Measurements from ENCODE around the gene KIAA0825.
"Not testable (repeated sequence)": the region's sequence is repeated elsewhere in the genome, so short reads cannot be mapped to it uniquely, and the experiment has no call there.

Gene KIAA0825

GRCh38 chr5:94360382-94361130, 257.8 kb downstream of the KIAA0825 start:
- DNase-seq: no peak

GRCh38 chr5:94359880-94360279, 258.5 kb downstream of the KIAA0825 start:
- no peak for DNase-seq

DNA sequence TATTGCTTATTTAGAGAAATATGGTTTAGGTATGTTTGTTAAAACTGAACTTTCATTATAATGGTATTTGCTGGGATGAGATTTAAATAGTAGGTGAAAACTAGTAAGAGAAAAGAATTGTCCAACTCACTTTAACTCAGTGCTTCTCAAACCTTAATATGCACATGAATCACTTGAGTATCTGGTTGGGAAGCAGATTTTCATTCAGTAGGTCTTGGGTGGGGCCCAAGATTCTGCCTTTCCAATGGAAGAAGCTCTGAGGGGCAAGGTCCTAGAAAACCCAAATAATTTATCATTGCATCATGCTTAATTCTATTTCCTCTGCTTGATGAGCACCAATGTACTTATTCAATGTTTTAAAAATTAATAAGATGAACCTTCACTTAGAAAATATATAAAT, 262.6 kb downstream of the KIAA0825 start:
- DNase-seq: no peak

- DNase-seq: not testable (repeated sequence)
These were observed 263.4 kb downstream of the KIAA0825 start for GRCh38 chr5:94354837-94355485.

DNA sequence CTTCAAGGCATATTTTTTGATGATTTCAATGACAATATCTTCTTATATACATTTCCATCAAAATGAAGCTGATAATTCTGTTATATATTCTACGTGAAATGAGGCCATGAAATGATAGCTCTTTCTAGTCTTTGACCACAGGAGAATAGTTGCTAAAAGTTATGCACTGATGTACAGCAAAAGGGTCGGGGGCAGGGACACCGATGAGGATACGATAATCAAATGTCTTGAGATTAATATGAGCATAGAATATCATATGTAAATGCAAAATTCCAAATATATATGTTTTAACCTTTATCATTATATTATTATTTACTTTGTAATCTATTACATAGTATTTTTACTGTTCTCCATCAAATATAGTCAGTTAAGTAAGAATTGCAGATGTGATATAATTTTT, 264.8 kb downstream of the KIAA0825 start:
- DNase-seq: no peak

DNA sequence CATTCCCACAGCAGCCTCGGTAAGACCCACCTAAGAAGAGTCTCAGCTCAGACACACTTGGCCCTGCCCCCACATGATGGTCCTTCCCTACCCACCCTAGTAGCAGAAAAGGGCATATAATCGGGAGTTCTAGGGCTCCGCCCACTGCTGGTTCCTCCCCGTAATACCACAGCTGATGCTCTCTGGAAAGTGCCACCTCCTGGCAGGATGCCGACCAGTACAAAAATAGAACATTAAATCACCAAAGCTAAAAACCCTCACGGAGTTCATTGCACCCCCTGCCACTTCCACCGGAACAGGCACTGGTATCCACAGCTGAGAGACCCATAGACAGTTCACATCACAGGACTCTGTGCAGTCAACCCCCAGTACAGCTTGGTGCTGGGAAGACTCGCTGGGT, 271.3 kb downstream of the KIAA0825 start:
- no peak for DNase-seq

GRCh38 chr5:94345257-94345656, 273.1 kb downstream of the KIAA0825 start:
- DNase-seq: no peak

DNA sequence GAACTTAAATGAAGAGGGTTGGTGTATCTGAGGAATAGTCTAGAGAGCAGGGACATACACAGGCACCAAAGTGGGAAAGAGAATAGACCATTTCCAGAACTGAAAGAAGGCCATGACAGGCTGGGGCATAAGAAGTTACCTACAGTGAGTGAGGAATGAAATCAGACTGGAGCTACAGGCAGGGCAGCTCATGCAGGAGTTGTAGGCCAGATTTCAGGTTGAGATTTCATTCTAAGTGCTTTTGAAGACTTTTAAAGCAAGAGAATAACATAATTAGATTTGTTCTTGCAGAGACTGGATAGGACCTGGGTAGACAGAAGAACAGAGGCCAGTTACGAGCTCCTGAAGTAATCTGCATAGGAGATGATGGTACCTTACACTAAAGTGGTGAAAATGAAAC, 280.8 kb downstream of the KIAA0825 start:
- no peak for DNase-seq

DNA sequence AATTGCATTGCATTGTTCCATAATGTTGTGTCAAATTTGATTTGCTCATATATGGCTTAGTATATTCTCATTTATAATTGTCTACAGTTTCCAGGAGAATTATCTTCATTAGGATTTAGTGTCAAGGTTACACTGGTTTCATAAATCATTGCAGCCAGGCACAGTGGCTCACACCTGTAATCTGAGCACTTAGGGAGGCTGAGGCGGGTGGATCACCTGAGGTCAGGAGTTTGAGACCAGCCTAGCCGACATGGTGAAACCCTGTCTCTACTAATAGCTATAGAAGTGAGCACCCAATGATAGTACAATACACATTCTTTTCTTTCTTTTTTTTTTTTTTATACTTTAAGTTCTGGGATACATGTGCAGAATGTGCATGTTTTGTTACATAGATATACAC, 282.5 kb downstream of the KIAA0825 start:
- DNase-seq: no peak

- no peak for DNase-seq
These were observed 289.3 kb downstream of the KIAA0825 start for GRCh38 chr5:94329115-94329514.

DNA sequence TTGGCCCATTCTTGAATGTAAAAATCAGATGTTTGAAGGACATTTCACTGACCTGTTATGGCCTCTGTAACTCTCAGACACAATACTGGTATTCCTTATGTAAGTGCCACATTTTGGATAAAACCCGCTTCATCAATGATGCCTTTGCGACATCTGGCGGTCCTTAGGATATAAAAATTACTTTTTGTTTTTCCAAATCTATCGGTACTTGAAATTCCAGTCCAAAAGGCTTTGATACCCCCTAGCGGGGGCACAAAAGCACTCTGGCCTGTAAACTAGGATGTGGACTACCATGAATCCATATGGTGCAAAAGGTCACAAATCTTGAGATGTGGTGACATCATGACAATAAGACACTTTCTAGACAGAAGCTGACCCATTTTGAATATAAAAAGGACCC, 291.8 kb downstream of the KIAA0825 start:
- DNase-seq: no peak

- no peak for DNase-seq
These were observed 301.2 kb downstream of the KIAA0825 start for GRCh38 chr5:94316916-94317838.

- DNase-seq: no peak
These were observed 303.8 kb downstream of the KIAA0825 start for GRCh38 chr5:94314460-94315131.

- DNase-seq: no peak
These were observed 304.7 kb downstream of the KIAA0825 start for GRCh38 chr5:94313696-94314095.

- no peak for DNase-seq
These were observed 305.2 kb downstream of the KIAA0825 start for GRCh38 chr5:94313188-94313587.

GRCh38 chr5:94312298-94312697, 306.1 kb downstream of the KIAA0825 start:
- DNase-seq: no peak

DNA sequence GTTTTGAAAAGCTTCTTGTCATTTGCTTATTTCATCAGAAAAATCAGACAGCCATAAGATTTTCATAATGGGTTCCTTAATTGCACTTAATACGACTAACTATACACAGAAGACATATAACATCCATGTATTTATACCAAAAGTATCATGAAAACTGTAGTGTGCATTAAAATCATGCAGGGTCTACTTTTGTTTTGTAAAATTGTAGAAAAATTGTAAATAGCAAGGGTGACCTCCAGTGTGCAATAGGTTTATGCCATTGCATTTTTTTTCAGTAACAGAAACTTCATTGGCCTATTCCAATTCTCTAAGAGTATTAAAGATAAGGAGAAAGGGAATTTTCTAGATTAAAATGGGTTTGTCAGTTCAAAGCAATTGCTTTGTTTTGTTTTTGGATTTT, 307.6 kb downstream of the KIAA0825 start:
- no peak for DNase-seq

DNA sequence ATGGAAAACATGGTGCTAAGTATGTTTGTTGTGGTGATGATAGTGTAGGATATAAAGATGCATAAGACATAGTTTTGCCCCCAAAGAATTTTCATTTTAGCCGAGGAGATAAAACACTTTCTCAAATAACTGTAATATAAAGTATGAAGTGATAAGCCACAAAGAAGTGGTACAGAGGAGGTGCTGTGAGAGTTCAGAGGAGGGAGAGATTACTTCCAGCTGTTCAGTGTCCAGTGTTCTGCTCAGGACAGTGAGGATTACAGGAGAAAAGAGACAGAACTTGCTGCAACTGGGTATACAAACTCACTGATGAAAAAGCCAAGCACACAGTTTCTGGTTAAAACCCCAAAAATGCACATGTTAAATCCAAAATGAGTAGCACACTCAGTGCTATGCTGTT, 309.3 kb downstream of the KIAA0825 start:
- no peak for DNase-seq

DNA sequence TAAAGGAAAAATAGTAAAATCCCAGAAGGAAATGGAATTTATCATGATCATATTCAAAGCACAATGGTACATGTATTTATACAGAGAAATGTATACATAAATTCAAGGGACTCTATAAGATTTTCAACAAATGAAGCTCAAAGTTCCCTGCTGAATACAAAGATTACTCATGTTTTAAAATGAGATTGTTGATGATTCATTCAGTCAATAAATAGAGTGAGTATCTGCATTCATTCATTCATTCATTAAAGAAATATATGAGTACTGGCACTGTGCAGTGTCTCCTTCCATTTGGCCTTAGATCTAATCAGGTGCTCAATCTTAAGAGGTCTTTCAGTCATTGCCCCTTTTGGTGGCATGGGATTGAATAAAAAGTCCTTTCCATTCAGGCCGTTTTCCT, 310.0 kb downstream of the KIAA0825 start:
- no peak for DNase-seq

DNA sequence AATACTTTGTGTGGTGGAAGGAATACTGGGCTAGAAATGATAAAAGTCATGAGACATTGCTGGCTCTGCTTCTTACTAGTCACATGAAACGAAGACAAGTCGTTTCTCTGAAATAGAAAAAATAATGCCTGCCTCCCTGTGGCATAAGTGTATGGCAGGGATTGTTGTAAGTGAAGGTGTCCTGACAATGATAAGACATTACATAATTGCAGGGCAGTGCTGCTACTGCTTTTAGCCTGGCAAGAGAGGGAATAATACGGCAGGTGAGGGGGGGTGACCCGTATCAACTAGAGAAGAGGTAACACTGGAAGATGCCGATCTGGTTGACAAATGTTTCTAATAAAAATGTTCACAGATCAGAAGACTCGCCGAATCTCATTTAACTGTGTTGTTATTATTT, 314.3 kb downstream of the KIAA0825 start:
- DNase-seq: no peak

- DNase-seq: no peak
These were observed 329.5 kb downstream of the KIAA0825 start for GRCh38 chr5:94288937-94289336.

DNA sequence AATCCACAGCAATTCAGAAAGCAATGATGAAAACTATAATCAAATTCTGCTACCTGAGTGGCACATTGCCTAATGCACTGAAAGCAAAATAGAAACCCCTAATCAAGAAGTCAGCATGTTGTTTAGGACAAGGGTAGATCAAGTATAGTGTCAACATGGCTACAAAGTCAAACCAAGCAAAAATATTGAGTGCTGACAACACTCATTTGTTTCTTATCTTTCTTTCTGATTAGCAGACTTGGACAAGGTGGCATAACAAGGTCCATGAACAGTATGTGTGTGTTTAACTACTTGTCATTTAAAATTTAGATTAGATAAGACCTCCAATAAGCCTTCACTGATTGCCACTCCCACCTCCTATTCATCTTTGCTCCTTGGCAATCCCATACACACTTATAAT, 332.4 kb downstream of the KIAA0825 start:
- DNase-seq: no peak

- DNase-seq: no peak
These were observed 335.3 kb downstream of the KIAA0825 start for GRCh38 chr5:94283093-94283492.

All from activated CD4-positive, alpha-beta T cell treated with anti-CD3 and anti-CD28 coated beads, Interleukin-2, amount 50 U/mL, for 16 hours (primary cell).